ENCODE measurements around the gene SGCD.
"Not testable (repeated sequence)": the region's sequence is repeated elsewhere in the genome, so short reads cannot be mapped to it uniquely, and the experiment has no call there.

SGCD gene

GRCh38 chr5:156624686-156625085 is 297.7 kb downstream of the SGCD start:
- no peak for DNase-seq (ENCODE audit: low read depth in 2 of 2)

DNA sequence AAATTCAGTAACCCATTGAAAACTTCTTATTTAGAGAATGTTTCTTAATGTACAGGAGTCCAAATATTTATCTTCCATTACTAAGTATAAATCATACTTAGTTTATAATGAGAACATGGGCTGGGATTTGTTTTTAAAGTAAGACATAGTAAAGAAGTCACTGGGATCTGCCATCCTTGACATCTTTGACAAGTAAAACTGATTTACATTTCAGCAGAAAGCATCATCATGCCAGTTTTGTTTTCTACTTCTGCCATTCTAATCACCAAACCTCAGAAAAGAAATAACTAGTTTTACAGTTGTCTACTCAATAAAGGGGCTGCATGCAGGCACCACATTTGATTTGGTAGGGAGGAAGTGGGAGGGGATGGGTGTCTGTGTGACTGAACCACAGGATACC is 301.5 kb downstream of the SGCD start:
- DNase-seq (ENCODE audit: low read depth in 2 of 2): no peak

GRCh38 chr5:156631005-156631404 is 304.0 kb downstream of the SGCD start:
- DNase-seq (ENCODE audit: low read depth in 2 of 2): no peak

- DNase-seq (ENCODE audit: low read depth in 2 of 2): no peak
These were observed 307.3 kb downstream of the SGCD start for GRCh38 chr5:156634301-156634700.

- no peak for DNase-seq (ENCODE audit: low read depth in 2 of 2)
These were observed 313.8 kb downstream of the SGCD start for GRCh38 chr5:156640691-156641241.

DNA sequence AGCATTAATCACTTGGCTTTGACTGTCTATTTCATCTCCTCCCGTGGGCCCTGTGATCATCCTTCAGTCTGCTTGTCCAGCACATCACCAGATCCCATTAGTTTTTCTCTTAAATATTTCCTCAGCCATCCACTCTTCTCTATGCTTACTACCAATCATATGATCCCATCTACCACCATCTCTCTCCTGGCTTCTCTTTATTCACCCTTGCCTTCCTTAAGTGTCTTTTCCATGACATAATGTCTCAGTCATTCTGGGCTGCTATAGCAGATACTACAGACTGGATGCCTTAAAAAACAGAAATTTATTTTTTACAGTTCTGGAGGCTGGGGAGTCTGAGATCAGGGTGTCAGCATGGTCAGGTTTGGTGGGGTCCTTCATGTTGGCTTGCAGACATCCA is 314.7 kb downstream of the SGCD start:
- no peak for DNase-seq (ENCODE audit: low read depth in 2 of 2)

DNA sequence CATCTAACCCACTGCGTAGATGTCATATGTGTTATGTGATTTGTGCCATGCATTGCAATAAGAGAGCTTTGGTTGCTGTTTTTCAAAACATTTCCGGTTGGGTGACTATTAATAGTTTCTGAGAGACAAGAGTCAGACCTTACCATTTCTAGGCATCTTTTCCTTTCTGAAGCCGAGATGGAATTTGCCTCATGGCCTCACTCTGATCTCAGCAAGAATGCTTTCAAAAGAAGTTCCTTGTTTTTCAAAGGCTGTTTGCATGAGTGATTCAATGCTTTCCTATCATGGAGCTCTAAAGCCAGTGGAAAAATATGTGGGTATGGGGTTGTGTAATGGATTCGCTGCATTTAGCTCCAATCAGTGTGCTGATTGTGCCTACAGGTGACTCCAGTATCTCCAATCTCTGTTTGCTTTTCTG is 320.1 kb downstream of the SGCD start:
- no peak for DNase-seq (ENCODE audit: low read depth in 2 of 2)

DNA sequence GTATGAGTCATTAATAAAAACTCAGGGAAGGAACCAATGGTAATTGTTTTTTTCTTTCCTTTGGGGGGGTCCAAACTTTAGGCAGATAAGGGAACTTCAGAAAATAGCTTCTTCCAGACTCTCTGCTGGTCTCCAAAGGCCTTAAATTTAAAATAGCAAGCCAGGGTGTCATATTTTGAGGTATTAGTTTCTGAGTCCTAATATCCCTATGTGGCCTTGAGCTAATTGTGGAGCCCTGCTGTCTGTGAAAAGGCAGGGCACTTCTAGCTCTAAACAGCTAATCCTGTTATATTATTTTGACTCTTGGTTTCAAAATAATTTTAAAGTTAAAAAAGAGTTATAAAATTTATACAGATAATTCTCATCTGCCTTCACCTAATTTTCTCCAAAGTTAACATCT is 327.5 kb downstream of the SGCD start:
- no peak for DNase-seq (ENCODE audit: low read depth in 2 of 2)

GRCh38 chr5:156655732-156656131 is 328.8 kb downstream of the SGCD start:
- no peak for DNase-seq (ENCODE audit: low read depth in 2 of 2)

DNA sequence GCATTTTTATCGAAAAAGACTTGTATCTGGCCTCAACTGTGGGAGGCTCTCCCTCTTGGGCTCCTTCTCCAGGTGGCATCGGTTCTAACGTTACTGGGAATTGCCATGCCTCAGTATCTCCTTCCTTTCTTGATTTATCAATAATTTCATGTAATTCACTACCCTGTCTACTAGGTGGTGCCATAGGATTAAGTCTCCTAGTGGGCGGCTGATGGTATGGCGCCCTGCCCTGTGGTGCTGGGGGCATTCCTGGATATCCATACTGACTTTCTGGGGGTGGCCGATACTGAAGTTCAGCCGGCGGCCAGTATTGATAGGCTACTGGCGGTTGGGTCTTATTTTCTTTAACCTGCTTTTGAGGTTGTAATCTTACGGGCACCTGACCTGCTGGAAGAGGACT is 337.9 kb downstream of the SGCD start:
- not testable (repeated sequence) for DNase-seq (ENCODE audit: low read depth in 2 of 2)

DNA sequence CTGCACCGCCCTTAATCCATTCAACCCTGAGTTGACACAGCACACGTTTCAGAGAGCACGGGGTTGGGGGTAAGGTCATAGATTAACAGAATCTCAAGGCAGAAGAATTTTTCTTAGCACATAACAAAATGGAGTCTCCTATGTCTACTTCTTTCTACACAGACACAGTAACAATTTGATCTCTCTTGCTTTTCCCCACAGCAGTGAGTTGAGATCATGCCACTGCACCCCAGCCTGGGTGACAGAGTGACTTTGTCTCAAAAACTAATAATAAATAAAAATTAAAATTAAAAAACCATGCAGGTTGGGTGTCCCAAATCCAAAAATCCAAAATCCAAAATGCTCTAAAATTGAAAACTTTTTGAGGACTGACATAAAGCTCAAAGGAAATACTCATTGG is 339.7 kb downstream of the SGCD start:
- DNase-seq (ENCODE audit: low read depth in 2 of 2): not testable (repeated sequence)

DNA sequence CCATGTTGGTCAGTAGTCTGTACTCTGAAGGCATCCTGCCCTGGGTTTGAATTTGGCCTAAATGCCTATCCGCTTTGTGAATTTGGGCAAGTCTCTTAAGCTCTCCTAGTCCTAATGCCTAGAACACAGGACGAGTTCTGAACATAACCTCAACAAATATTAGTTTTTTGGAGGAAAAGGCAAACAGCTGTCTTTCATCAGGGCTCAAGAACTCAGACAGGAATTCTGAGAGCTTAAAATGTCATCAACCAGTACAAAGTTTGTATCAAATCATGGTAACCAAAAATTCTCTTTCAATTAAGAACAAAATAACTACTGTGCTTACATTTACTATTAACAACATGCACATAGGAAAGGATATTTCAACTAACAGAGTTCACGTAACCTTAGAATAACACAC is 340.7 kb downstream of the SGCD start:
- no peak for DNase-seq (ENCODE audit: low read depth in 2 of 2)

GRCh38 chr5:156669416-156669815 is 342.5 kb downstream of the SGCD start:
- DNase-seq (ENCODE audit: low read depth in 2 of 2): no peak

- no peak for DNase-seq (ENCODE audit: low read depth in 2 of 2)
These were observed 343.7 kb downstream of the SGCD start for GRCh38 chr5:156670615-156671014.

- no peak for DNase-seq (ENCODE audit: low read depth in 2 of 2)
These were observed 348.4 kb downstream of the SGCD start for GRCh38 chr5:156675395-156675794.

- no peak for DNase-seq (ENCODE audit: low read depth in 2 of 2)
These were observed 351.0 kb downstream of the SGCD start for GRCh38 chr5:156677963-156678362.

DNA sequence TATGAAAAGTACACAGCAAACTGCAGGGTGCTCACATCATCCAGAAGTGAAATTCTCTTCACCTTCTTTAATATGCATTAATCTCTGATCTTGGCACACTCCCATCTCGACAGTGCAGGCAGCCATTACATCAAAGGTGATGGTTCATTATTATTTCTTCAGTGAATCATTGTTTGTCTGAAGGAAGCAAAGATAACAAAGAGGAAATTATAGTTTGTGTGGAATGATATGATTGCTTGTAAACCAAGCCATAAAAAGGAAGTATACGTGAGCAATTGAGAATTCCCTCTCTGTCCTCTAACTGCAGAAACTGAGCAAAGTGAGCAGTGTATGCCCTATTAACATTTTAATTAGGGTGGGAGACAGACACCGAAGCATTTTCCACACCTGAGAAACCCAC is 351.5 kb downstream of the SGCD start:
- DNase-seq (ENCODE audit: low read depth in 2 of 2): no peak

GRCh38 chr5:156680831-156681230 is 353.9 kb downstream of the SGCD start:
- no peak for DNase-seq (ENCODE audit: low read depth in 2 of 2)

DNA sequence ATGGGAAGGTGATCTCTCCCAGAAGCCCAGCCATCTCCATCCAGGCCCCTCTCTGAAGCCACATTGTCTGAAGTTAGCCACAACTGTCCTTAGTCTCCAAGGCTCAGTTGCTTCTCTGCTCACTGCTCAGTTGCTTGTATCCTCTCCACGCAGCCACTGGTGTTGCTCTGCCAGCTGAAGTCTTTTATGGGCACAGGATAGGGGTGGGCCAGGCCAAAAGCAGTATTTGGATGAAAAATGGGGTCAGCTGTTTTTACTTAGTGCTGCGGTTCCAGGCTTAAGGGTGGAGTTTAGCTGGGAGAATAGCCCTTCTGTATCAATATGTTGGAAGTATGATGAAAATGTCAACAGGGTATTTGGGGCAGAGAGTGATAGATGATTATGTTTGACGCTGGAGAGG is 354.3 kb downstream of the SGCD start:
- DNase-seq (ENCODE audit: low read depth in 2 of 2): no peak

DNA sequence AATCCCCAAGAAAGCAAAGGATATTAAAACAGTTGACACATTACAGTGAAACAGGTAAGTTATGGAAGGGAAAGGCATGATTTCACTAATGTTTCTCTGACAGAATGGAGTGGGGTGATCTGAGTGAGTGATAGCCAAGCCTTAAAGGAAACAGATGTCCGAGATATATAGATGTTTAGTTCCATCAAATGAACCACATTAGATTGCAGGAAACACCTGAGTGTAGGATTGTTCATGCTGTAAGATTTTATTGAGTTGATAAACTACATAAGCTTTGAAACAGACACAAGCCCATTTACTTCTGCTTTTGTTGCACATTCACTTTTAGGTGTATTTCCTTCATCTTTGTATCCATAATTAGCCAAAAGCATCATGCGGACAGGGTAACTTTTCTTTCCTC is 356.0 kb downstream of the SGCD start:
- no peak for DNase-seq (ENCODE audit: low read depth in 2 of 2)

GRCh38 chr5:156683509-156683908 is 356.5 kb downstream of the SGCD start:
- no peak for DNase-seq (ENCODE audit: low read depth in 2 of 2)

DNA sequence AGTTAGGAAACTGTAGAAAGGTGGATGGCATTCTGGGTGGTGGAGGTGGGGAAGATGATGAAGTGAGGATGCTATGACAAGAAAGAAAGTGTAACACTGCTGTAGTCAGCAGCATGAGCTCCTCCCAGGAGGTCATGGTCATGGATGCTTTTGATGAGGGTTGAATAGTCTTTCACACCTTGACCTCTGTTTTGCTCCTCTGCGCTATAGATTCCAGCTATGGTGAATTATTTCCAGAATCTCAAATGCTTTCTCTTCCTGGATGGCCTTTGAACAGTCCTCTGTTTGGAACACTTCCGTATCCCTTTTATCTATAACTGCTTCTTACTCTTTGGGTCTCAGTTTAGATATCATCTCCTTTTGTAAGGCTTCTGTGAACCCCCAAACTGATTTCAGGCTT is 357.3 kb downstream of the SGCD start:
- no peak for DNase-seq (ENCODE audit: low read depth in 2 of 2)

GRCh38 chr5:156685481-156685880 is 358.5 kb downstream of the SGCD start:
- no peak for DNase-seq (ENCODE audit: low read depth in 2 of 2)

DNA sequence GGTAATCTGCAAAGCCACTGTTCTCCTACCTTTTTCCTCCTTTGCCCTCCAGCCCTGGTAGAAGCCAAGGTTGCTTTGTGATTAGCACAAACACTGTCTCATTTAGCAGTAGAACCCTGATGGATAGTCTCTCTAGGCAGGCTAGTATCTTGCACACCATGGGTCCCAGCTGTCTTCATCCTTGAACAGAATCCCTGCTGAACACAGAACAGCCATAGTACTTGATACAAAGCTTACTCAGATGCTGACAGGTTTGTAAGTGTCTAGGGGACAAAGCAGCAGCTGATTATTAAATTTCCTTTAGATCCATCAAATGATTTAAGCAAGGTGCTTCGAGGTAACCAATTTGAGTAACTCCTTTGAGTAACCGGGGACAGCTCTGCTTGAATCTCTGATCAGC is 359.4 kb downstream of the SGCD start:
- no peak for DNase-seq (ENCODE audit: low read depth in 2 of 2)

DNA sequence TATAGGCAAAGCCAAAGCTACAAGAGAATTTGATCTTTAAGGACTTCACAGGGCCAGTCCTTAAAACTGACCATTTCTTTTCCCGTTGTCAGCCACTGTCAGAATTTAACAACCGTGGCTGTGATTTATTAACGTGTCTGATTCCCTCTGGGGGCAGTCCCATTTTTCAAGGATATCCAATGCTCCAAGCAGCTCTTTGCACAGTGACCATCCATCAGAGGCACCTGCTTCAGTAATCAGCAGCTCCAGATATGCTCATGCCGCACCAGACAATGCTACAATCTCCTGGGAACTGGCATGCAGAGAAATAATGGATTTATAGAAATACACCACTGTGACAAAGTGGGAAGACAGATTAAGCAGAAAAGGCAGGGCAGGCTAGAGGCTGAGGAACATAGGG is 359.8 kb downstream of the SGCD start:
- DNase-seq (ENCODE audit: low read depth in 2 of 2): no peak

Measured in activated CD8-positive, alpha-beta memory T cell treated with anti-CD3 and anti-CD28 coated beads for 4 hours (primary cell).